KOPT-K1 (cell line): Measurements from ENCODE around the gene TOR3A.

Source experiments
- H3K27ac ChIP-seq: fragments of 200-600 bp; sonication (generic); 2 replicates; pipeline ENCODE4 v1.5.1; 2016; ENCODE audit warnings: antibody characterized with exemption, mild to moderate bottlenecking, low read depth, low read length; ENCODE audit not compliant: poor library complexity, severe bottlenecking
- H3K36me3 ChIP-seq: fragments of 200-600 bp; sonication (generic); 2 replicates; pipeline ENCODE4 v1.5.1; 2017; ENCODE audit warnings: antibody characterized with exemption, mild to moderate bottlenecking, low read length, moderate library complexity; ENCODE audit not compliant: insufficient read depth
- H3K9me3 ChIP-seq: fragments of 200-600 bp; sonication (generic); 2 replicates; pipeline ENCODE4 v1.5.1; 2017; ENCODE audit warnings: antibody characterized with exemption, low read length, mild to moderate bottlenecking; ENCODE audit not compliant: insufficient read depth, poor library complexity, severe bottlenecking

TOR3A gene

GRCh38 chr1:179090522-179090921, 8.7 kb downstream of the TOR3A start:
- Histone ChIP-seq H3K36me3 (peaks cover 98% of the 10 kb centered on the region), H3K27ac (no peak overlapping the region), H3K9me3 (no peaks in the 10 kb centered on the region)

- Histone ChIP-seq H3K27ac (no peak overlapping the region), H3K9me3 (no peaks in the 10 kb centered on the region), H3K36me3 (peaks cover 98% of the 10 kb centered on the region)
These were observed 9.1 kb downstream of the TOR3A start for GRCh38 chr1:179090923-179091322.

- no peak overlapping the region for H3K27ac ChIP-seq
- peaks cover 100% of the 10 kb centered on the region for H3K36me3 ChIP-seq
- no peaks in the 10 kb centered on the region for H3K9me3 ChIP-seq
These were observed 9.9 kb downstream of the TOR3A start for GRCh38 chr1:179091691-179092165.

GRCh38 chr1:179092896-179093461, 11.1 kb downstream of the TOR3A start:
- no peak overlapping the region for H3K27ac ChIP-seq
- peaks cover 97% of the 10 kb centered on the region for H3K36me3 ChIP-seq

GRCh38 chr1:179094818-179095217, 12.9 kb downstream of the TOR3A start:
- no peak overlapping the region for H3K27ac ChIP-seq
- peaks cover 86% of the 10 kb centered on the region for H3K36me3 ChIP-seq
- H3K9me3 ChIP-seq = no peaks in the 10 kb centered on the region

More at GRCh38 chr1:179092896-179093461, 11.1 kb downstream of the TOR3A start:
- H3K9me3 ChIP-seq = no peaks in the 10 kb centered on the region

- H3K36me3 ChIP-seq = peaks cover 80% of the 10 kb centered on the region
- no peaks in the 10 kb centered on the region for H3K9me3 ChIP-seq
- no peak overlapping the region for H3K27ac ChIP-seq
These were observed 13.5 kb downstream of the TOR3A start for GRCh38 chr1:179095377-179095776.

GRCh38 chr1:179095924-179096323, 14.1 kb downstream of the TOR3A start:
- no peaks in the 10 kb centered on the region for H3K9me3 ChIP-seq
- peaks cover 75% of the 10 kb centered on the region for H3K36me3 ChIP-seq
- no peak overlapping the region for H3K27ac ChIP-seq

GRCh38 chr1:179099891-179100290, 18.0 kb downstream of the TOR3A start:
- H3K27ac ChIP-seq = no peak overlapping the region
- H3K9me3 ChIP-seq = no peaks in the 10 kb centered on the region
- H3K36me3 ChIP-seq = peaks cover 35% of the 10 kb centered on the region

GRCh38 chr1:179101566-179101965, 19.7 kb downstream of the TOR3A start:
- no peaks in the 10 kb centered on the region for H3K9me3 ChIP-seq
- H3K36me3 ChIP-seq = peaks cover 18% of the 10 kb centered on the region
- no peak overlapping the region for H3K27ac ChIP-seq

GRCh38 chr1:179103999-179104398, 22.1 kb downstream of the TOR3A start:
- H3K36me3 ChIP-seq = peaks cover 20% of the 10 kb centered on the region; the same call in 1 of the 2 replicates
- H3K27ac ChIP-seq = no peak overlapping the region
- H3K9me3 ChIP-seq = no peaks in the 10 kb centered on the region

GRCh38 chr1:179104611-179105250, 22.9 kb downstream of the TOR3A start:
- no peaks in the 10 kb centered on the region for H3K9me3 ChIP-seq
- no peak overlapping the region for H3K27ac ChIP-seq
- peaks cover 26% of the 10 kb centered on the region for H3K36me3 ChIP-seq

- Histone ChIP-seq H3K27ac (no peak overlapping the region), H3K9me3 (no peaks in the 10 kb centered on the region), H3K36me3 (peaks cover 33% of the 10 kb centered on the region)
These were observed 23.5 kb downstream of the TOR3A start for GRCh38 chr1:179105393-179105792.

GRCh38 chr1:179107706-179108629, 26.1 kb downstream of the TOR3A start:
- H3K27ac ChIP-seq = no peak overlapping the region
- H3K36me3 ChIP-seq = peaks cover 53% of the 10 kb centered on the region
- no peaks in the 10 kb centered on the region for H3K9me3 ChIP-seq

- peaks cover 53% of the 10 kb centered on the region for H3K36me3 ChIP-seq
- H3K27ac ChIP-seq = no peak overlapping the region
- no peaks in the 10 kb centered on the region for H3K9me3 ChIP-seq
These were observed 26.8 kb downstream of the TOR3A start for GRCh38 chr1:179108644-179109043.

- Histone ChIP-seq H3K27ac (no peak overlapping the region), H3K36me3 (peaks cover 56% of the 10 kb centered on the region), H3K9me3 (no peaks in the 10 kb centered on the region)
These were observed 33.3 kb downstream of the TOR3A start for GRCh38 chr1:179115181-179115580.
